ES-I3 (cell line): ENCODE results near the gene CLEC4E.
"Not testable (repeated sequence)": the region's sequence is repeated elsewhere in the genome, so short reads cannot be mapped to it uniquely, and the experiment has no call there.

Experiments used
- H3K36me3 ChIP-seq: 2 replicates; pipeline ENCODE4 v1.6.1; 2013; ENCODE audit warnings: mild to moderate bottlenecking, low read length, control low read depth, moderate library complexity; ENCODE audit not compliant: insufficient read depth
- H3K4me1 ChIP-seq: 2 replicates; pipeline ENCODE4 v1.6.1; 2013; ENCODE audit warnings: mild to moderate bottlenecking, control low read depth, low read length; ENCODE audit not compliant: insufficient read depth
- H3K9ac ChIP-seq: 2 replicates; pipeline ENCODE4 v1.6.1; 2013; ENCODE audit warnings: low read depth, mild to moderate bottlenecking, low read length, moderate library complexity
- H3K9me3 ChIP-seq: 2 replicates; pipeline ENCODE4 v1.6.1; 2013; ENCODE audit warnings: mild to moderate bottlenecking, low read length, moderate library complexity; ENCODE audit not compliant: control insufficient read depth, insufficient read depth

Gene CLEC4E, protein sequence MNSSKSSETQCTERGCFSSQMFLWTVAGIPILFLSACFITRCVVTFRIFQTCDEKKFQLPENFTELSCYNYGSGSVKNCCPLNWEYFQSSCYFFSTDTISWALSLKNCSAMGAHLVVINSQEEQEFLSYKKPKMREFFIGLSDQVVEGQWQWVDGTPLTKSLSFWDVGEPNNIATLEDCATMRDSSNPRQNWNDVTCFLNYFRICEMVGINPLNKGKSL

DNA sequence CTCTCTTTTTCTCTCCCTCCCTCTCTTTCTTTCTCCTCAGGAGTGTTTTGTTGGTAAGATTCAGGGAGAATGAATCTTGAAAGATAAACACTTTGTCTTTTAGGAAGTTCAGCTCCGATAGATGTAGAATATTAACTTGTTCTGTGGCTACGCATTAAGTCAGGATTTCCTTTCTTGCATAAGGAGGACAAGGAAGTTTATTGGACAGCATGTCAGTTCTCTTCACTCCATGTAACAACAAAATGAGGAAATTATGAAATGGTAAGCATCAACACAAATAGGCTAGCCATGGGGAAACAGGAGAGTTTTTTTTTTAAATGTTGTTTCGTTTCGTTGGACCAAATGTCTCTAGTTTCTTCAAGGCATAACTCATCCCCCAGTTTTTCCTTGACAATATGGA lies at the start of gene CLEC4E:
CLEC4E (minus strand) TSS at position 75 of the 400 bp plus-strand sequence. CDS start 108 bp downstream, outside the sequence.
- H3K4me1 ChIP-seq, H3K9ac ChIP-seq, H3K36me3 ChIP-seq, H3K9me3 ChIP-seq: not testable (repeated sequence)

DNA sequence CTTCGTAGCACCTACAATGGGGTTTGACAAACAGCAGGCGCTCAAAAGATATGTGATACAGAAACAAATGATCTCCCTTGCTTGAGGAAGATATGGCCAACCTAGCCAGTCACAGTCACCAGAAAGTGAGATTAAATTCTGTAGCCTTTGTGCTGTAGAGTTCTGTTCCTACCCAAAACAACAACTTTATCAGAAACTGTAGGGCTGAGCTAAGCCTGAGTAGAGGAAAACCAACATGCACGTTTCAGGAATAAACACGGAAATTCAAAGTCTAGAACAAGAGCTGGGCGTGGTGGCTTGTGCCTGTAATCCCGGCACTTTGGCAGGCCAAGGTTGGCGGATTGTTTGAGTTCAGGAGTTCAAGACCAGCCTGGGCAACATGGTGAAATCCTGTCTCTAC lies 49.0 kb upstream of the CLEC4E start:
- Histone ChIP-seq H3K9me3 (no peaks in the 10 kb centered on the region), H3K36me3 (no peaks in the 10 kb centered on the region), H3K9ac (no peak overlapping the region), H3K4me1 (peaks cover 8% of the 10 kb centered on the region)

DNA sequence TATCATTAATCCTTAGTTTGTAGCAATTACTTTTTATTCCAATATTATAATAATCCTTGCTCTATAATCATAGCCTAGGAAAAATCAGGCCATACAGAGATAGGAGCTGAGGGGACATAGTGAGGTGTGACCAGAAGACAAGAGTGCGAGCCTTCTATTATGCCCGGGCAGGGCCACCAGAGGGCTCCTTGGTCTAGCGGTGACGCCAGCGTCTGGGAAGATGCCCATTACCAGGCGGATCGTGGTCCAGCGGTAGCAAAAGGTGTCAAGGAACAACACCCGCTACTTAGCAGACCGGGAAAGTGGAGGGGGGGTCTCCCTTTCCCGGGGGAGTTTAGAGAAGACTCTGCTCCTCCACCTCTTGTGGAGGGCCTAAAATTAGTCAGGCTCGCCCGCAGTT lies 43.8 kb upstream of the CLEC4E start:
- H3K9ac ChIP-seq = not testable (repeated sequence)

DNA sequence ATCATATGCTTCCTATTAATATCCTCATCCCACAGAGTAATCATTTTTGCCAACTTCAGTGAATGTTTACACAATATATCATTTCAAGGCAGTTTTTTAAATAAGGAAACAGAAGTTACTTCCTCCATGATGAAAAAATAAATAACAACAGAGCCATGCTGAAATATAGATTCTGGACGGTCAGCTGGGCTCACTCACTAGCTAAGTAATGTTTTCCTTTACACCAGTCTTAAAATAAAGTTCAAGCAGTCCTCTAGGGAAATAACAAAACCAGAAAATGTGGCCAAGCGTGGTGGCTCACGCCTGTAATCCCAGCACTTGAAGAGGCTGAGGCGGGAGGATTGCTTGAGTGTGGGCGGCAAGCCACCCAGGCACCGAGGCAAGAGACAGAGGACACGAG lies 43.3 kb upstream of the CLEC4E start:
- Histone ChIP-seq H3K9ac (no peak overlapping the region), H3K9me3 (no peaks in the 10 kb centered on the region), H3K36me3 (no peaks in the 10 kb centered on the region), H3K4me1 (no peaks in the 10 kb centered on the region)

More for the DNA sequence above, 43.8 kb upstream of the CLEC4E start:
- H3K4me1 ChIP-seq, H3K9me3 ChIP-seq, H3K36me3 ChIP-seq: not testable (repeated sequence)

DNA sequence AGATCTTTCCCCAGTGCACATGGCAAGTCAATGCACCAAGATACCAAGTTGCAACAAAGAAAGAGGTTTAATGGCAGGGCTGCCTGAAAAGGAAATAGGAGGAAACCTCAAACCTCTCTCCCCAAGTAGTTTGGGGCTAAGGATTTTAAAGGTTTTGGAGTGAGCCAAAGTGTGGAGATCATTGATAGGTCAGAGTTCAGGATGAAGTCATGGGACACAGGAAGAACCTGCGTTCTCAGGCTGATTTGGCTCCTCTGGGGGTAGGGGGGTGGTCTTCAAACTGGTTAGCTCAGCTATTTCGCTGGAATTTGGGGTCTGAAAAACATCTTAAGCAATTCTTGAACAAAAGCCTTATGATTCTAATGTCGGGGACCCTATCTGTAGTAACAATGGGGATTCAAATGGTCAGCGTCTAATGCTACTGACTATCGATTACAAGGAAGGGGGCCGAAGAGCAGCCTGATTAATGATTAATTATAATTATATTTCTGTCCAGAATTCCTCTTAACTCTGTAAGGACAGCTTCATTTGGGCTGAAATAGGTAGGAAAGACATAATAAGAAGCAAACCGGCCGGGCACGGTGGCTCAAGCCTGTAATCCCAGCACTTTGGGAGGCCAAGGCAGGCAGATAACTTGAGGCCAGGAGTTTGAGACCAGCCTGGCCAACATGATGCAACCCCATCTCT lies 40.5 kb upstream of the CLEC4E start:
- no peaks in the 10 kb centered on the region for H3K36me3 ChIP-seq
- H3K4me1 ChIP-seq = no peaks in the 10 kb centered on the region
- H3K9ac ChIP-seq = no peak overlapping the region
- H3K9me3 ChIP-seq = no peaks in the 10 kb centered on the region

DNA sequence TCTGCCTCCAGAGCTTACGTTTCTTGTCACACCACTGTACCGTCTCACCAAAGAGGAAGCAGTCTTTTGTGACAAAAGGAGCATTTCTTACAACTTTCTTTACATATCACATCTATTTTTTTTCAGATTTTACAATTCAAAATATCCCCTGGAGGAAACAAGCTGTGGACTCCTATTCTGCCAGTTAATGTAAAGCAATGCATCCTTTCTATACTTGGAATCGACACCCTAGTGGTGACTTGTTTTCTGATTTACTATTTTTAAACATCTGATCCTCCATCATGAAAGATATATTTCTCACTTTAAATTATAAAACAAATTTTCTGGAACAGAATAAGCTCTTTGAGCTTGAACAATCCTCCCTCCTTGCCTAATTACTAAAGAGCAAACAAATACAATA lies 37.2 kb upstream of the CLEC4E start:
- H3K36me3 ChIP-seq = no peaks in the 10 kb centered on the region
- H3K9me3 ChIP-seq = no peaks in the 10 kb centered on the region
- no peak overlapping the region for H3K9ac ChIP-seq
- H3K4me1 ChIP-seq = no peaks in the 10 kb centered on the region

DNA sequence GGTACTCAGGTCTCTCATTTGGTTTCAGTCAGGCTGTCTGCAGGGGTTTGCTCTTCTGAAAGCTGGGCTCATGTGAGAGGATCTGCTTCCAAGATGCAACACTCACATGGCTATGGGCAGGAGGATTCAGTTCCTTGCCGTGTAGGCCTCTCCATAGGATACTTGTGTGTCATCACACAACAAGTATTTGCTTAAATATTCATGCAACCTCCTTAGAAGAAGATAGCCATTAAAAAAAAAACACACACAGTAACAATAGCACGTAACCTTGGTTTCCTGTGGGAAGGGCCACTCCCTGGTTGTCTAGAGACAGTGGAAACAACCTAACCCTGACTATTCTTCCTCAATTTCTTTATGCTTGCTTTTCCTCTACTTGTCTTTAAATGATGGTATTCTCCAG lies 31.8 kb upstream of the CLEC4E start:
- Histone ChIP-seq H3K9me3 (no peaks in the 10 kb centered on the region), H3K36me3 (no peaks in the 10 kb centered on the region), H3K9ac (no peak overlapping the region), H3K4me1 (no peaks in the 10 kb centered on the region)

DNA sequence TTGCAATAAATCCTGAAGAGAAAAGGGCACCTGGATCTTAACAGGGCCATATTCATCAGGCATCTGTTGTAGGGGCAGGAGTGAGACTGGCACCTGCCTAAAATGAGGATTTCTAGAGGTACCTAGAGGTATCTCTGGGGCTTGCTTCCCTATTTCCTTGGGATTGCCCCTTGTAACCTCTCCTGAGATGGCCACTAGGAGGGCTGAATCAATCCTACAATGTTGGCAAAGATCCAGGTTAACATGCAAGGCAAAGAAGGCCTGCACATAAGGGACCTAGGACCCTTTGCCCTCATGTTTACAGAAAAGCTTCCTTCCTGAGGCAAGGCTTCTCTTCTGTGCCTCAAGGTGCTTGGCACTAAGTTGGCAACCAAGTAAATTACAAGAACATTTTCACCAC lies 25.8 kb upstream of the CLEC4E start:
- Histone ChIP-seq H3K4me1 (no peaks in the 10 kb centered on the region), H3K36me3 (no peaks in the 10 kb centered on the region)

DNA sequence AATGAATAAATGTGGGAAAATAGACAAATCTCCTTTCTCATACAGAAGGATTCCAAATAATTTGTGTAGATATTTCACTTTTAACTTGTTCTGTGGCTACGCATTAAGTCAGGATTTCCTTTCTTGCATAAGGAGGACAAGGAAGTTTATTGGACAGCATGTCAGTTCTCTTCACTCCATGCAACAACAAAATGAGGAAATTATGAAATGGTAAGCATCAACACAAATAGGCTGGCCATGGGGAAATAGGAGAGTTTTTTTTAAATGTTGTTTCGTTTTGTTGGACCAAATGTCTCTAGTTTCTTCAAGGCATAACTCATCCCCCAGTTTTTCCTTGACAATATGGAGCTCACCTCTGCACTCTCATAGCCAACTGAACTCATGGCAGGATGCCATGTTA lies 25.3 kb upstream of the CLEC4E start:
- H3K9me3 ChIP-seq, H3K4me1 ChIP-seq, H3K9ac ChIP-seq, H3K36me3 ChIP-seq: not testable (repeated sequence)

More for the DNA sequence above, 25.8 kb upstream of the CLEC4E start:
- no peak overlapping the region for H3K9ac ChIP-seq
- H3K9me3 ChIP-seq = no peaks in the 10 kb centered on the region

DNA sequence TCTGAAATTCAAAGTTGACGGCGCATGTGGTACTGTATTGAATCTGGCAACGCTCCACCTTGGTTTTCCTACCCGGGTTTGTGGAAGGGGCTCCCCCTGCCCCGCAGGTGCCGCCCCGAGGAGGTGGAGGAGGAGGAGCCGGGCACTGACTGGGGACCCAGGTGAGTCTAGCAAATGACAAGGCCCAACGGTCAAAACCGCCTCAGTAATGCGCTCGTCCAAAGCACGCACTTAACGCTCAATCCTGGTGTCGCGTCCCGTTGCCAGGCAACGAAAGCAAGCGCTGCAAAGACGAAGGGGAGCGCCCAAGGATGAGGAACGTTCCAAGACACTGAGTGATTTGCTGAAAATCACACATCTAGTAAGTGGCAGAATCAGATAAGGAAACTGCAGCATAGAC lies 24.0 kb upstream of the CLEC4E start:
- H3K36me3 ChIP-seq = no peaks in the 10 kb centered on the region
- H3K9me3 ChIP-seq = no peaks in the 10 kb centered on the region
- H3K4me1 ChIP-seq = no peaks in the 10 kb centered on the region
- H3K9ac ChIP-seq = no peak overlapping the region

DNA sequence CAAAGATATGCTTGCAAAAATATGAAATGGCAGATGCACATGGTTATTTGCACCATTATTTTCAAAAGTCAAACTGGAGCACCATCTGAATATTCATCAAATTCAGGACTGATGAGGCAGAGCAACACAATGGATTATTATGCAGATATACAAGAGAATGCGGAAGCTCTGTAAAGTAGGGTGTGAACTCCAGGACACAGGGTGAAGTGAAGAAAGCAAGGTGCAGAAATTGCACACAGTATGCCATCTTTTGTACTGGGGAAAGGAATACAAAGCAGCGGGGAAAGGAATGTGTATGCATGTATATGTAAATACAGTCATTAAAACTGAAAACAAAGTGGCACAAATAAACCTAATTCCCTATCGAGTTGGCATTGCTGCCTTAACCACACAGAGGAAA lies 22.7 kb upstream of the CLEC4E start:
- Histone ChIP-seq H3K4me1 (no peaks in the 10 kb centered on the region), H3K9me3 (no peaks in the 10 kb centered on the region), H3K9ac (no peak overlapping the region), H3K36me3 (no peaks in the 10 kb centered on the region)

DNA sequence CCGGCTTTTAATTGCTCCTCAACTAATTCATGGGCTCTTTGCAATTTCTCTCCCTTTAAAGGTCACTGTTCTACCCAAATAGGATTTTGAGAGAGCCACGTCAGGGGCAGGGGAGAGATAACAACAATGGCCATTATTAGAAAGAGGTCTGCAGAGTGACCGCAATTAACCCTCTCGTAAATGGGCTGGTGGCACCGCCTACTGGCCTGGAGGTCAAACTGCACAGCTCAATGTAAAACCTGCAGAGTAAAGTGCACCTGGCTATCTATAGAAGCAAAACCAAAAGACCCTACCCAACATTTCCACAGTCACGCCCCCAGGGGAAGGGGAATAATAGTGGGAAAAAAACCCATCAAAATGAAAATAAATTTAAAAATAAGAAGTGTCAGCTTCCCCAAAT lies 21.6 kb upstream of the CLEC4E start:
- no peaks in the 10 kb centered on the region for H3K9me3 ChIP-seq
- H3K9ac ChIP-seq = no peak overlapping the region
- H3K4me1 ChIP-seq = no peaks in the 10 kb centered on the region
- H3K36me3 ChIP-seq = no peaks in the 10 kb centered on the region

DNA sequence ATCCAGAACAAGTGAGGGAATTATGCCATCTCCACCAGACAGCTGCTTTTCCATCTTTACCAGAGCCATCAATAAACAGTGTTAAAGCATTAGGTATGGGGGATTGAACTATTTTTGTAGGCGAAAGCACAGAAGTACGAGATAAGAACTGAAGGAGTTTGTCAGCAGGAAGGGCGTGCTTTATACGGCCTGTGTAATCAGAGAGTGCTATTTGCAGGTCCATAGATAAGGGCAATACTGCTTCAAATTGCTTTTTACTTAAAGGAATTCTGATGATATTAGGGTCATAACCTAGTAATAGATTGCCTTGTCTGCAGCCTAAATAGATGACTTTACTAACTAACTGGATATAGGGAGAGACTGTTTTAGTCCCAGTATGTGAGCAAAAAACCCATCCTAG lies 20.3 kb upstream of the CLEC4E start:
- Histone ChIP-seq H3K4me1 (no peaks in the 10 kb centered on the region), H3K9me3 (no peaks in the 10 kb centered on the region), H3K9ac (no peak overlapping the region), H3K36me3 (no peaks in the 10 kb centered on the region)

DNA sequence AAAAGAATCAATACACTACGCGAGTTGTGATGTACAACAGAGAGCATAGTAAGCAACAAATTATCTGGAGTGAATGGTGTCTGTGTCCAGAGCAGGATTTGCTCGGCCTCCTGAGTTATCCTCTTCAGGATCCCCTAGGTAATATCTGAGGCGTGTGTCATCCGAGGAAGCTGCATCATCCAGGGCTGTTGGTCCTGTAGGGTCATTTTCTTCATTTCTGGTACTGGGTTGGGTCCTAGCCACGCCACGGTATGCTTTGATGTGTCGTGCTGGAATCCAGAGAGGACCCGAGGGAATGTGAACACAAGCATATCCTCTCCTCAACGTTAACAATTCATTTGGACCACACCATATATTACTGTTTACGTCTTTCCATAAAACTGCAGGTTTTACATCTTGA lies 19.0 kb upstream of the CLEC4E start:
- H3K9me3 ChIP-seq = no peaks in the 10 kb centered on the region
- H3K9ac ChIP-seq = no peak overlapping the region
- H3K36me3 ChIP-seq = no peaks in the 10 kb centered on the region
- no peaks in the 10 kb centered on the region for H3K4me1 ChIP-seq

DNA sequence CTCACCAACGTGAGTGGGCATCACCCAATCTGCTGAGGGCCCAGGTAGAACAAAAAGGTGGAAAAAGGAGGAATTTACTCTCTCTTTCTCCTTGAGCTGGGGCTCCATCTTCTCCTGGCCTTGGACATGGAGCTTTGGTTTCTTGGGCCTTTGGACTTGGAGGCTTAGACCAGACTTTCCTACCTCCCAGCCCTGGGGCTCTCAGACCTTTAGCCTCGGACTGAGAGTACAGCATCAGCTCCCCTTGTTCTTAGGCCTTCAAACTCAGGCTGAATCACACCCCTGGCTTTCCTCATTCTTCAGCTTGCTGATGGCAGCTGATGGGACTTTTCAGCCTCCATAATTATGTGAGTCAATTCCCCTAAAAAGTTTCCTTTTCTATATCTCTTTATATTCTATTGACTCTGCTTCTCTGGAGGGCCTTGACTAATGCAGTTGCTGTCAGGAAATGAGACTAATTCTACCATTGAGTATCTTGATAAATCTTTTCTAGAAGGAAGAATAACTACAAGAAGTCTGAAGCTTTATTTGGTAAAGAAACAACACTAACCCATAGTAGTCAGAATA lies 15.9 kb upstream of the CLEC4E start:
- Histone ChIP-seq H3K9ac (no peak overlapping the region), H3K9me3 (no peaks in the 10 kb centered on the region), H3K4me1 (no peaks in the 10 kb centered on the region), H3K36me3 (no peaks in the 10 kb centered on the region)
